HEK293T (cell line): ENCODE measurements around the gene UBL4A.

Experiments used
- CTCF ChIA-PET: fragments of 350-600 bp; formaldehyde crosslinking; extraction: SDS; loops from one replicate; lab custom pipeline; 2021; ENCODE audit warnings: antibody characterized with exemption, inconsistent platforms; lab: Yijun Ruan, JAX
- POLR2A ChIA-PET: fragments of 350-600 bp; formaldehyde crosslinking; extraction: SDS; loops from one replicate; lab custom pipeline; 2020; ENCODE audit warnings: antibody characterized with exemption, inconsistent platforms; lab: Yijun Ruan, JAX
- DNase-seq: peaks from one replicate; pipeline ENCODE4 v3.0.0; 2012; ENCODE audit warnings: mixed read lengths; ENCODE audit errors: extremely low spot score
- ARNT ChIP-seq: fragments of 450-650 bp; IDR thresholded peaks from 2 replicates; pipeline ENCODE4 v1.6.1; 2017; ENCODE audit warnings: mild to moderate bottlenecking
- BHLHE40 ChIP-seq: fragments of 450-650 bp; IDR thresholded peaks from 2 replicates; pipeline ENCODE4 v1.6.1; 2016; ENCODE audit warnings: mild to moderate bottlenecking, moderate library complexity, borderline replicate concordance
- CTBP1 ChIP-seq: fragments of 450-650 bp; IDR thresholded peaks from 2 replicates; pipeline ENCODE4 v1.6.1; 2016; ENCODE audit warnings: borderline replicate concordance
- ELF4 ChIP-seq: fragments of 450-650 bp; IDR thresholded peaks from 2 replicates; pipeline ENCODE4 v1.6.1; 2017; ENCODE audit warnings: antibody characterized with exemption
- FOXA1 ChIP-seq: fragments of 450-650 bp; IDR thresholded peaks from 2 replicates; pipeline ENCODE4 v1.6.1; 2016; ENCODE audit warnings: mild to moderate bottlenecking
- FOXK2 ChIP-seq: fragments of 450-650 bp; IDR thresholded peaks from 2 replicates; pipeline ENCODE4 v1.6.1; 2016; ENCODE audit warnings: mild to moderate bottlenecking
- FOXM1 ChIP-seq: fragments of 450-650 bp; IDR thresholded peaks from 2 replicates; pipeline ENCODE4 v1.6.1; 2017; ENCODE audit warnings: mild to moderate bottlenecking, borderline replicate concordance
- HDGF ChIP-seq: fragments of 450-650 bp; IDR thresholded peaks from 2 replicates; pipeline ENCODE4 v1.6.1; 2017; ENCODE audit warnings: antibody characterized with exemption, borderline replicate concordance
- L3MBTL2 ChIP-seq: fragments of 450-650 bp; conservative IDR thresholded peaks from 2 replicates; pipeline ENCODE4 v1.6.1; 2016; ENCODE audit warnings: mild to moderate bottlenecking
- LEF1 ChIP-seq: fragments of 450-650 bp; IDR thresholded peaks from 2 replicates; pipeline ENCODE4 v1.6.1; 2017; ENCODE audit warnings: mild to moderate bottlenecking, borderline replicate concordance
- NFRKB ChIP-seq: fragments of 450-650 bp; IDR thresholded peaks from 2 replicates; pipeline ENCODE4 v1.6.1; 2016; ENCODE audit warnings: mild to moderate bottlenecking, moderate library complexity
- PKNOX1 ChIP-seq: fragments of 450-650 bp; IDR thresholded peaks from 2 replicates; pipeline ENCODE4 v1.6.1; 2016
- SP1 ChIP-seq: fragments of 450-650 bp; IDR thresholded peaks from 2 replicates; pipeline ENCODE4 v1.6.1; 2017
- SUZ12 ChIP-seq: fragments of 450-650 bp; IDR thresholded peaks from 2 replicates; pipeline ENCODE4 v1.6.1; 2016; ENCODE audit warnings: mild to moderate bottlenecking
- TARDBP ChIP-seq: fragments of 450-650 bp; IDR thresholded peaks from 2 replicates; pipeline ENCODE4 v1.6.1; 2016
- ZNF384 ChIP-seq: fragments of 450-650 bp; IDR thresholded peaks from 2 replicates; pipeline ENCODE4 v1.6.1; 2016

The UBL4A gene

GRCh38 chrX:154449618-154450017 is 36.8 kb downstream of the UBL4A start:
- TF ChIP-seq BHLHE40 (no peak), CTBP1 (no peak), TARDBP (no peak), SP1 (no peak), PKNOX1 (no peak), FOXA1 (no peak)
- no peak for DNase-seq
- CTCF ChIA-PET = no interaction called here
- POLR2A ChIA-PET = interaction anchor here (1.2 to 1.7 kb wide), 2 partner anchors 11 to 41 kb away, joined by 3 read pairs; partner anchors contain the start of gene SLC10A3

GRCh38 chrX:154448484-154448883 is 37.9 kb downstream of the UBL4A start:
- CTCF ChIA-PET = interaction anchor here (0.9 kb wide), 1 partner anchor 13 kb away, joined by 3 read pairs; no protein-coding TSS in a partner anchor
- TF ChIP-seq FOXA1 (no peak), SP1 (no peak), HDGF (no peak), PKNOX1 (no peak), FOXK2 (no peak), FOXM1 (no peak)
- POLR2A ChIA-PET = interaction anchor here (0.6 to 1.7 kb wide), 2 partner anchors 9 to 18 kb away, joined by 3 to 4 read pairs; no protein-coding TSS in a partner anchor
- DNase-seq = no peak

- TF ChIP-seq PKNOX1 = no peak
- TF ChIP-seq SP1 = no peak
- no peak for TF ChIP-seq NFRKB
- TF ChIP-seq ELF4 = no peak
- TF ChIP-seq FOXK2 = no peak
- CTCF ChIA-PET = no interaction called here
- POLR2A ChIA-PET = interaction anchor here (1.0 to 1.6 kb wide), 4 partner anchors 13 to 56 kb away, joined by 3 to 4 read pairs (median 4); no protein-coding TSS in a partner anchor
- DNase-seq = no peak
Measured at GRCh38 chrX:154446430-154446829, 40.0 kb downstream of the UBL4A start.

- ChIA-PET POLR2A (interaction anchor here (1.0 to 1.8 kb wide), 6 partner anchors 13 to 48 kb away, joined by 3 to 6 read pairs (median 4); partner anchors contain the start of gene RPL10), CTCF (no interaction called here)
- no peak for TF ChIP-seq L3MBTL2
- no peak for TF ChIP-seq NFRKB
- no peak for TF ChIP-seq LEF1
- no peak for TF ChIP-seq SUZ12
- no peak for TF ChIP-seq FOXK2
- no peak for TF ChIP-seq TARDBP
- TF ChIP-seq BHLHE40 = no peak
- TF ChIP-seq CTBP1 = no peak
- TF ChIP-seq ARNT = no peak
- no peak for TF ChIP-seq HDGF
- TF ChIP-seq PKNOX1 = no peak
- no peak for TF ChIP-seq FOXA1
- no peak for TF ChIP-seq ELF4
- TF ChIP-seq SP1 = no peak
- no peak for TF ChIP-seq ZNF384
- TF ChIP-seq FOXM1 = no peak
- no peak for DNase-seq
Measured at GRCh38 chrX:154445776-154446175, 40.6 kb downstream of the UBL4A start.

GRCh38 chrX:154444755-154445246 is 41.6 kb downstream of the UBL4A start:
- ChIA-PET POLR2A (interaction anchor here (0.7 to 2.4 kb wide), 9 partner anchors 9 to 47 kb away, joined by 3 to 8 read pairs (median 5); partner anchors contain the start of genes ATP6AP1, PLXNA3 and RPL10), CTCF (no interaction called here)
- TF ChIP-seq HDGF (peak; percentile 58; the same call in 1 of the 2 replicates), NFRKB (no peak)
- no peak for DNase-seq

GRCh38 chrX:154443992-154444754 is 42.2 kb downstream of the UBL4A start, which contains the start of gene FAM50A:
TSS of gene FAM50A (plus strand) at chrX:154444141. CDS start at chrX:154444236, 95 bp downstream.
- TF ChIP-seq ZNF384 (no peak), ARNT (0 out of 2 replicates have a peak, but pooled peaks have one; percentile 53), FOXA1 (no peak), FOXM1 (no peak), SUZ12 (no peak), PKNOX1 (no peak)
- POLR2A ChIA-PET = interaction anchor here (0.7 to 2.4 kb wide), 12 partner anchors 7 to 46 kb away, joined by 3 to 8 read pairs (median 4); partner anchors contain the start of genes ATP6AP1 and PLXNA3
- CTCF ChIA-PET = no interaction called here
- peak; percentile 90 for DNase-seq
